Gastrocnemius medialis (tissue), 4 donors: Measurements from ENCODE around the gene IYD. TPM values are rescaled to one million over a fixed set of nuclear protein-coding genes. Genes with fewer than 3 reads are reported as not detected.

ENCODE experiments used
- ATAC-seq, 2 donors: fragments of 150-250 bp; one replicate each; pipeline ENCODE4 v1.9.1; 2016
- DNase-seq, 2 donors: peaks; one replicate each; pipeline ENCODE4 v3.0.0-alpha.2; 2019
- H3K27ac ChIP-seq, 4 donors: fragments of 200-600 bp; sonication (generic); 1 replicate in 1 of 4; 2 replicates in 3 of 4; pipeline ENCODE4 v1.5.1; 2016 to 2018; ENCODE audit warnings: mild to moderate bottlenecking in 2 of 4, moderate library complexity in 1 of 4
- H3K27me3 ChIP-seq, 3 donors: fragments of 200-600 bp; sonication (generic) in 2 of 3; 1 replicate in 1 of 3; 2 replicates in 2 of 3; pipeline versions ENCODE4 v1.5.1 to v1.6.0; 2016 to 2019; ENCODE audit warnings: mild to moderate bottlenecking in 1 of 3, moderate library complexity in 1 of 3
- H3K36me3 ChIP-seq, 2 donors: fragments of 200-600 bp; sonication (generic) in 1 of 2; one replicate each; pipeline ENCODE4 v1.5.1; 2017 to 2018
- H3K4me1 ChIP-seq, 2 donors: fragments of 200-600 bp; sonication (generic) in 1 of 2; one replicate each; pipeline ENCODE4 v1.5.1; 2016 to 2017; ENCODE audit warnings: mild to moderate bottlenecking in 2 of 2
- H3K4me3 ChIP-seq, 4 donors: fragments of 200-600 bp; sonication (generic) in 3 of 4; 1 replicate in 1 of 4; 2 replicates in 3 of 4; pipeline ENCODE4 v1.5.1; 2016 to 2019; ENCODE audit warnings: mild to moderate bottlenecking in 2 of 4
- H3K9me3 ChIP-seq, 3 donors: fragments of 200-600 bp; sonication (generic) in 2 of 3; 1 replicate in 1 of 3; 2 replicates in 2 of 3; pipeline ENCODE4 v1.5.1; 2016 to 2019
- CTCF ChIP-seq, 5 experiments: fragments of 450-650 bp in 3 of 5; fragments of 200-600 bp in 2 of 5; sonication (generic) in 2 of 5; IDR thresholded peaks in 4 of 5; conservative IDR thresholded peaks in 1 of 5; 1 replicate in 4 of 5; 2 replicates in 1 of 5; pipeline ENCODE4 v1.5.1; 2016 to 2019; ENCODE audit warnings: antibody characterized with exemption in 5 of 5, mild to moderate bottlenecking in 3 of 5, moderate library complexity in 3 of 5
- POLR2A ChIP-seq, 2 donors: fragments of 450-650 bp; IDR thresholded peaks; one replicate each; pipeline ENCODE4 v1.6.1; 2017; ENCODE audit warnings: antibody characterized with exemption in 2 of 2, mild to moderate bottlenecking in 2 of 2, moderate library complexity in 2 of 2
- in situ Hi-C, 4 donors: fragments of 200-750 bp; cut with MboI; loops; one replicate each; pipeline versions ENCODE4 v1.15.0 to v1.8.0; 2017; ENCODE audit warnings: low sequenced_read_pairs in 4 of 4
- intact Hi-C: fragments of 100-400 bp; cut with DNase I; formaldehyde crosslinking; loops from one replicate; pipeline ENCODE4 v1.15.1; 2023; ENCODE audit warnings: low total_unique reads
- total RNA-seq, 4 donors: library from RNA; depleted of rRNA; stranded (reverse); fragments of >200 nt; gene quantifications; one replicate each; pipeline versions ENCODE4 v1.1.0 to v1.2.3, GENCODE V29; 2016

Gene IYD
- total RNA-seq, 4 donors from 2014 or later: 0.10 to 0.20 TPM; not detected in 2

DNA sequence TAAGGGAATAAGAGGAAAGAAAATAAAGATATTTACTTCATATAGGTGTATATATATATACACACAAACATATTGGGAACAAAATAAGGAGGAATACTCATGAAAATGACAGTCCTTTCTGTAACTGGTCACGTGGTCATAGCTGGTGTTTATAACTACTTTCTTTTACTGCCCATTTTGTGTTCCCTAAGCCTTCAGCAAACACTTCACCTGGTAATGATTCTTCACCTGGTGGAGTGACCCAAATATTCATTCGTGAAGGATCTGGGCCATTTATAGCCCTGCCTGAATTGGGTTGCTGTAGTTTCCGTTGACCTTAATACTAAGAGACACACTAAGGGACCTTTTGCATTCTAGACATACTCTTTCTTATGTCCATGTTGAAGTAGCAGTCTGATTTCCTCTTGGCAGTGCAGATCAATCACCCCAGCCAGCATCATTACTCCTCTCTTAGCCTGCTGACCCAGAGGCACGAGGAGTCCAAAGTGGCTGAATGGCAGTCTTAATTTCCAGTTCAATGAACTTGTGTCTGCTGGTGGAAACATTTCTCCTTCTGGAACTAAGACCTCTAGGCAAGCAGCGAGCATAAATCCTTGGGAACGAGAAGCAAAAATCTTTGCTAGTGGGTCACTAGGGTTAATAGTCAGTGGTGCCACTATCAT lies 39.9 kb upstream of the IYD start:
- ATAC-seq (no peak), DNase-seq (no peak)
- H3K27me3 ChIP-seq: no peaks in the 10 kb centered on the region
- in situ Hi-C loops (loop anchor here in 1 of 4 donors (10.0 kb wide), 2 partner anchors 64 to 134 kb away; no protein-coding TSS in a partner anchor), intact Hi-C loops (no loop called here)
- no peaks in the 10 kb centered on the region for H3K9me3 ChIP-seq
- H3K4me3 ChIP-seq: no peak overlapping the region
- H3K4me1 ChIP-seq: peaks cover 18 to 33% of the 10 kb centered on the region in 2 donors
- no peak for TF ChIP-seq POLR2A (IDR thresholded peaks at IDR 0.05)
- TF ChIP-seq CTCF (IDR thresholded peaks at IDR 0.05 in 4 of 5, conservative IDR thresholded peaks at IDR 0.05 in 1 of 5): no peak
- H3K36me3 ChIP-seq: no peaks in the 10 kb centered on the region
- H3K27ac ChIP-seq: peak overlapping the region in 2 of 4 donors; percentile 79 to 84

DNA sequence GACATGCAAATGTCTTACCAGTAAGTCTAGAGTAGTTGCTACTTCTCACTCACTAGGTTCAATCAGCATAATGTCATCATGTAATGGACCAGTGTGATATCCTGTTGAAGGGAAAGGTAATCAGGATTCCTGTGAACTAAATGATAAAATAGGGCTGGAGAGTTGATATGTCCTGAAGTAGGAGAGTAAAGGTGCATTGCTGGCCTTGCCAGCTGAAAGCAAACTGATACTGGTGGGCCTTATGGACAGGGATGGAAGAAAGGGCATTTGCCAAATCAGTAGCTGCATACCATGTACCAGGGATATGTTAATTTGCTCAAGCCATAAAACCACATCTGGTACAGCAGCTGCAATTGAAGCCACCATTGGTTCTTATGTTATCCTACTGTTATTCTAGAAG lies 37.5 kb upstream of the IYD start:
- ATAC-seq (no peak), DNase-seq (no peak)
- Histone ChIP-seq H3K4me3 (no peak overlapping the region), H3K27ac (no peak overlapping the region), H3K9me3 (no peaks in the 10 kb centered on the region), H3K36me3 (no peaks in the 10 kb centered on the region), H3K27me3 (no peaks in the 10 kb centered on the region), H3K4me1 (peaks cover 17 to 20% of the 10 kb centered on the region in 2 donors)
- TF ChIP-seq POLR2A (IDR thresholded peaks at IDR 0.05) (no peak), CTCF (IDR thresholded peaks at IDR 0.05 in 4 of 5, conservative IDR thresholded peaks at IDR 0.05 in 1 of 5) (no peak)
- intact Hi-C loops: no loop called here
- in situ Hi-C loops: no loop called here

DNA sequence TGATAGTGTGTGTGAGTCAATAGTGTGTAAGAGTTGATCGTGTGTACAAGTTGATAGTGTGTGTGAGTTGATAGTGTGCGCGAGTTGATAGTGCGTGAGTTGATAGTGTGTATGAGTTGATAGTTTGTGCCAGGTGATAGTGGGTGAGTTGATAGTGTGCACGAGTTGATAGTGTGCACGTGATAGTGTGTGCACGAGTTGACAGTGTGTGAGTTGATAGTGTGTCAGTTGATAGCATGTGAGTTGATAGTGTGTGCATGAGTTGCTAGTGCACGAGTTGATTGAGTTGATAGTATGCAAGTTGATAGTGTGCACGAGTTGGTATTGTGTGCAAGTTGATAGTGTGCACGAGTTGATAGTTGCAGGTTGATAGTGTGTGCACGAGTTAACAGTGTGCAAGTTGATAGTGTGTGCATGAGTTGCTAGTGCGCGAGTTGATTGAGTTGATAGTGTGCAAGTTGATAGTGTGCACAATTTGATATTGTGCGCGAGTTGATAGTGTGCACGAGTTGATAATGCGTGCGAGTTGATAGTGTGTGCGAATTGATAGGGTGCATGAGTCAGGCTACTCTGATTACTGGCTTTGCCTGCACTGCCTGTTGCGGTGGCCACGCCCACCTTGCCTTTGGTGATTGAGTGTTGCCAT lies 35.8 kb upstream of the IYD start:
- no peak for TF ChIP-seq POLR2A (IDR thresholded peaks at IDR 0.05)
- TF ChIP-seq CTCF (IDR thresholded peaks at IDR 0.05 in 4 of 5, conservative IDR thresholded peaks at IDR 0.05 in 1 of 5): no peak
- no peak overlapping the region for H3K27ac ChIP-seq
- in situ Hi-C loops: no loop called here
- ATAC-seq (no peak), DNase-seq (no peak)
- H3K4me1 ChIP-seq: peaks cover under 1 to 4% of the 10 kb centered on the region in 2 donors
- H3K27me3 ChIP-seq: no peaks in the 10 kb centered on the region
- no peaks in the 10 kb centered on the region for H3K36me3 ChIP-seq
- intact Hi-C loops: no loop called here
- H3K9me3 ChIP-seq: no peaks in the 10 kb centered on the region
- H3K4me3 ChIP-seq: no peak overlapping the region

GRCh38 chr6:150333585-150333941 lies 35.2 kb upstream of the IYD start:
- H3K27ac ChIP-seq: no peak overlapping the region
- no peaks in the 10 kb centered on the region for H3K9me3 ChIP-seq
- TF ChIP-seq POLR2A (IDR thresholded peaks at IDR 0.05): no peak
- TF ChIP-seq CTCF (IDR thresholded peaks at IDR 0.05 in 4 of 5, conservative IDR thresholded peaks at IDR 0.05 in 1 of 5): no peak
- DNase-seq: no peak
- no peak overlapping the region for H3K4me3 ChIP-seq
- in situ Hi-C loops: no loop called here
- intact Hi-C loops: no loop called here
- H3K27me3 ChIP-seq: no peaks in the 10 kb centered on the region
- H3K4me1 ChIP-seq: no peaks in the 10 kb centered on the region
- H3K36me3 ChIP-seq: no peaks in the 10 kb centered on the region
- no peak for ATAC-seq
